HepG2 (cell line): Measurements from ENCODE around the gene JOSD1. TPM values are rescaled to one million over a fixed set of nuclear protein-coding genes. Genes with fewer than 3 reads are reported as not detected.

Source experiments
- AKAP8 ChIP-seq: sonication (generic); formaldehyde crosslinking; IDR thresholded peaks from 2 replicates; pipeline ENCODE4 v1.5.1; 2020; ENCODE audit warnings: mild to moderate bottlenecking, missing genetic modification reagents
- CBX5 ChIP-seq: sonication (generic); formaldehyde crosslinking; IDR thresholded peaks from 2 replicates; pipeline ENCODE4 v1.4.0; 2020; ENCODE audit warnings: missing genetic modification reagents, borderline replicate concordance
- DPF2 ChIP-seq: sonication (generic); formaldehyde crosslinking; IDR thresholded peaks from 2 replicates; pipeline ENCODE4 v1.4.0; 2020; ENCODE audit warnings: mild to moderate bottlenecking, low read depth, missing genetic modification reagents, borderline replicate concordance
- FOXK2 ChIP-seq: fragments of 450-650 bp; IDR thresholded peaks from 2 replicates; pipeline ENCODE4 v1.6.1; 2016
- HNRNPH1 ChIP-seq: fragments of 200-400 bp; formaldehyde crosslinking; optimal IDR thresholded peaks from 2 replicates; pipeline ENCODE3; 2017; ENCODE audit warnings: mild to moderate bottlenecking, low read depth, low read length
- IKZF1 ChIP-seq: fragments of 450-650 bp; IDR thresholded peaks from 2 replicates; pipeline ENCODE4 v1.7.1; 2016
- KLF11 ChIP-seq: IDR thresholded peaks from 2 replicates; pipeline ENCODE4 v1.6.1; 2016; ENCODE audit warnings: missing compliant biosample characterization
- NFE2L2 ChIP-seq: fragments of 150-350 bp; IDR thresholded peaks from 2 replicates; pipeline ENCODE4 v1.6.1; 2014; ENCODE audit warnings: low read length
- RBM39 ChIP-seq: fragments of 200-400 bp; formaldehyde crosslinking; IDR thresholded peaks from one replicate; pipeline ENCODE4 v1.6.1; 2018; ENCODE audit warnings: antibody characterized with exemption, mild to moderate bottlenecking, low read depth, low read length; ENCODE audit not compliant: poor library complexity, severe bottlenecking
- SMC3 ChIP-seq: IDR thresholded peaks from 2 replicates; pipeline ENCODE4 v1.6.1; 2011; ENCODE audit warnings: low read length, improper control_type of control experiment
- SNAI1 ChIP-seq: sonication (generic); formaldehyde crosslinking; IDR thresholded peaks from 2 replicates; pipeline ENCODE4 v1.5.0; 2020; ENCODE audit warnings: mild to moderate bottlenecking, missing genetic modification reagents, borderline replicate concordance
- SNRNP70 ChIP-seq: fragments of 200-400 bp; formaldehyde crosslinking; IDR thresholded peaks from 2 replicates; pipeline ENCODE4 v1.6.1; 2017; ENCODE audit warnings: mild to moderate bottlenecking, low read depth, low read length, moderate library complexity
- ZFP37 ChIP-seq: sonication (generic); formaldehyde crosslinking; IDR thresholded peaks from 2 replicates; pipeline ENCODE4 v1.4.0; 2020; ENCODE audit warnings: missing genetic modification reagents, borderline replicate concordance
- ZFYVE20 ChIP-seq: sonication (generic); formaldehyde crosslinking; IDR thresholded peaks from 2 replicates; pipeline ENCODE4 v1.8.0; 2023; ENCODE audit warnings: low read depth, mild to moderate bottlenecking, moderate library complexity, missing genetic modification reagents, borderline replicate concordance
- ZNF44 ChIP-seq: sonication (generic); formaldehyde crosslinking; IDR thresholded peaks from 2 replicates; pipeline ENCODE4 v1.5.1; 2020; ENCODE audit warnings: mild to moderate bottlenecking, missing genetic modification reagents
- ZNF501 ChIP-seq: sonication (generic); formaldehyde crosslinking; IDR thresholded peaks from 2 replicates; pipeline ENCODE4 v1.5.1; 2020; ENCODE audit warnings: mild to moderate bottlenecking, moderate library complexity, missing genetic modification reagents
- ZNF567 ChIP-seq: sonication (generic); formaldehyde crosslinking; IDR thresholded peaks from 2 replicates; pipeline ENCODE4 v1.8.1; 2023; ENCODE audit warnings: mild to moderate bottlenecking, missing genetic modification reagents, borderline replicate concordance
- polyA plus RNA-seq, 8 experiments: library from polyadenylated mRNA; depleted of rRNA in 3 of 8; stranded (reverse) in 7 of 8; unstranded in 1 of 8; fragments of >200 nt; fragmentation: Illumina TruSeq in 4 of 8; extraction: Trizol in 4 of 8; gene quantifications; 2 replicates each; pipeline versions ENCODE4 v1.2.1 to v1.2.3, GENCODE V29; 2011 to 2016; ENCODE audit warnings: low read depth in 4 of 8, missing spikeins in 1 of 8, mixed read lengths in 1 of 8; ENCODE audit not compliant: insufficient read depth in 1 of 8
- total RNA-seq, 5 experiments: library from RNA; depleted of rRNA; stranded (reverse); fragments of >200 nt; fragmentation: Illumina TruSeq; extraction: Trizol; gene quantifications; 2 replicates each; pipeline ENCODE4 v1.2.3, GENCODE V29; 2016; ENCODE audit warnings: low read depth in 1 of 5
- TF ChIP-seq, protein P1 (sequence below): sonication (generic); formaldehyde crosslinking; IDR thresholded peaks from 2 replicates; pipeline ENCODE4 v1.4.0; 2020; ENCODE audit warnings: missing genetic modification reagents, mild to moderate bottlenecking, borderline replicate concordance
- TF ChIP-seq, protein P2 (sequence below): sonication (generic); formaldehyde crosslinking; IDR thresholded peaks from 2 replicates; pipeline ENCODE4 v1.4.0; 2020; ENCODE audit warnings: missing genetic modification reagents, borderline replicate concordance

JOSD1 gene
- total and polyA plus RNA-seq, 2 of the 13 experiments (the other 11 are each of a cell fraction or from before 2014, with no cell fraction given): 31.7 to 38.4 TPM

DNA sequence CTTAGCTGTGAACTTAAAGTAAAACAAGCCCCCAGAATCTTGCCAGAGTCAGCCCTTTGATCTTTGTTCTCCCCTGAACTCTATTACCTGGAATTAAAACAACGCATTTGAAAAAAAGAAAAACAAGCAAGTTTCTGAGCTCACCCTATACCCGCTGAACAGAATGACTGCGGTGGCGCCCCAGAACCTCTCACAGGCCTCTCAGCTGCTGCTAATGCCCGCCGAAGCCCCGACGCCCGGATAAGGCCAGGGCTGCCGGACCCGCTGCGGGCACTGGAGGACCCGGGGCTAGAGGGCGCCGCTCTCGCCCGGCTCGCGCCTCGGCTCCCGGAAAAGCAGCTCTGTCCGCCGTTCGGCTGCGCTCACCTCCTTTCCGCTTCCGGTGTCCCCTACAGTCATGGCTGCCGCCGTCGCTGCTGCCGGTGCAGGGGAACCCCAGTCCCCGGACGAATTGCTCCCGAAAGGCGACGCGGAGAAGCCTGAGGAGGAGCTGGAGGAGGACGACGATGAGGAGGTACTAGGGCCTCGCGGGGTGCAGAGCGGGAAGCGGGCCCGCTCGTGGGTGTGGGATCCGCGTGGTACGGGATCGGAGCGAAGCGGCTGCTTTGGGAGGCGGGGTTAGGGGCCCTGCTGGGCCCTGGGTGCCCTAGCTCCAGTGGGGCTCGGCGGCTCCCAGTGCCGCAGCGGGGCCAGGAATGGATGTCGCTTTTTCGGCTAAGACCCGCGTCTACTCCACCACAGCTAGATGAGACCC is 19.0 kb downstream of the JOSD1 start, which contains the start of gene TOMM22 (continued):
- TF ChIP-seq, protein P1, sequence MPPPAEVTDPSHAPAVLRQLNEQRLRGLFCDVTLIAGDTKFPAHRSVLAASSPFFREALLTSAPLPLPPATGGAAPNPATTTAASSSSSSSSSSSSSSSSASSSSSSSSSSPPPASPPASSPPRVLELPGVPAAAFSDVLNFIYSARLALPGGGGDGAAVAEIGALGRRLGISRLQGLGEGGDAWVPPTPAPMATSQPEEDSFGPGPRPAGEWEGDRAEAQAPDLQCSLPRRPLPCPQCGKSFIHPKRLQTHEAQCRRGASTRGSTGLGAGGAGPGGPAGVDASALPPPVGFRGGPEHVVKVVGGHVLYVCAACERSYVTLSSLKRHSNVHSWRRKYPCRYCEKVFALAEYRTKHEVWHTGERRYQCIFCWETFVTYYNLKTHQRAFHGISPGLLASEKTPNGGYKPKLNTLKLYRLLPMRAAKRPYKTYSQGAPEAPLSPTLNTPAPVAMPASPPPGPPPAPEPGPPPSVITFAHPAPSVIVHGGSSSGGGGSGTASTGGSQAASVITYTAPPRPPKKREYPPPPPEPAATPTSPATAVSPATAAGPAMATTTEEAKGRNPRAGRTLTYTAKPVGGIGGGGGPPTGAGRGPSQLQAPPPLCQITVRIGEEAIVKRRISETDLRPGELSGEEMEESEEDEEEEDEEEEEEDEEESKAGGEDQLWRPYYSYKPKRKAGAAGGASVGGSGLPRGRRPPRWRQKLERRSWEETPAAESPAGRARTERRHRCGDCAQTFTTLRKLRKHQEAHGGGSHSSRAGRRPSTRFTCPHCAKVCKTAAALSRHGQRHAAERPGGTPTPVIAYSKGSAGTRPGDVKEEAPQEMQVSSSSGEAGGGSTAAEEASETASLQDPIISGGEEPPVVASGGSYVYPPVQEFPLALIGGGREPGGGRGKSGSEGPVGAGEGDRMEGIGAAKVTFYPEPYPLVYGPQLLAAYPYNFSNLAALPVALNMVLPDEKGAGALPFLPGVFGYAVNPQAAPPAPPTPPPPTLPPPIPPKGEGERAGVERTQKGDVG (CRISPR knock-in tag): 0 out of 2 replicates have a peak, but pooled peaks have one; percentile 55
- TF ChIP-seq DPF2 (no peak), ZFP37 (CRISPR knock-in tag) (peak; percentile 48; the same call in 1 of the 2 replicates), SNRNP70 (no peak), NFE2L2 (no peak), AKAP8 (CRISPR knock-in tag) (peak; percentile 91), ZFYVE20 (no peak), RBM39 (peak; percentile 39), CBX5 (CRISPR knock-in tag) (peak; percentile 90; the same call in 1 of the 2 replicates), KLF11 (CRISPR knock-in tag) (peak; percentile 45; the same call in 1 of the 2 replicates), ZNF44 (peak; percentile 91; the same call in 1 of the 2 replicates), HNRNPH1 (no peak), ZNF501 (peak; percentile 51; the same call in 1 of the 2 replicates), FOXK2 (no peak), IKZF1 (no peak), SMC3 (no peak), SNAI1 (CRISPR knock-in tag) (no peak; the same call in 1 of the 2 replicates), ZNF567 (CRISPR knock-in tag) (peak; percentile 83)
- TF ChIP-seq, protein P2, sequence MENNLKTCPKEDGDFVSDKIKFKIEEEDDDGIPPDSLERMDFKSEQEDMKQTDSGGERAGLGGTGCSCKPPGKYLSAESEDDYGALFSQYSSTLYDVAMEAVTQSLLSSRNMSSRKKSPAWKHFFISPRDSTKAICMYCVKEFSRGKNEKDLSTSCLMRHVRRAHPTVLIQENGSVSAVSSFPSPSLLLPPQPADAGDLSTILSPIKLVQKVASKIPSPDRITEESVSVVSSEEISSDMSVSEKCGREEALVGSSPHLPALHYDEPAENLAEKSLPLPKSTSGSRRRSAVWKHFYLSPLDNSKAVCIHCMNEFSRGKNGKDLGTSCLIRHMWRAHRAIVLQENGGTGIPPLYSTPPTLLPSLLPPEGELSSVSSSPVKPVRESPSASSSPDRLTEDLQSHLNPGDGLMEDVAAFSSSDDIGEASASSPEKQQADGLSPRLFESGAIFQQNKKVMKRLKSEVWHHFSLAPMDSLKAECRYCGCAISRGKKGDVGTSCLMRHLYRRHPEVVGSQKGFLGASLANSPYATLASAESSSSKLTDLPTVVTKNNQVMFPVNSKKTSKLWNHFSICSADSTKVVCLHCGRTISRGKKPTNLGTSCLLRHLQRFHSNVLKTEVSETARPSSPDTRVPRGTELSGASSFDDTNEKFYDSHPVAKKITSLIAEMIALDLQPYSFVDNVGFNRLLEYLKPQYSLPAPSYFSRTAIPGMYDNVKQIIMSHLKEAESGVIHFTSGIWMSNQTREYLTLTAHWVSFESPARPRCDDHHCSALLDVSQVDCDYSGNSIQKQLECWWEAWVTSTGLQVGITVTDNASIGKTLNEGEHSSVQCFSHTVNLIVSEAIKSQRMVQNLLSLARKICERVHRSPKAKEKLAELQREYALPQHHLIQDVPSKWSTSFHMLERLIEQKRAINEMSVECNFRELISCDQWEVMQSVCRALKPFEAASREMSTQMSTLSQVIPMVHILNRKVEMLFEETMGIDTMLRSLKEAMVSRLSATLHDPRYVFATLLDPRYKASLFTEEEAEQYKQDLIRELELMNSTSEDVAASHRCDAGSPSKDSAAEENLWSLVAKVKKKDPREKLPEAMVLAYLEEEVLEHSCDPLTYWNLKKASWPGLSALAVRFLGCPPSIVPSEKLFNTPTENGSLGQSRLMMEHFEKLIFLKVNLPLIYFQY (CRISPR knock-in tag): peak; percentile 60; the same call in 1 of the 2 replicates
